A549 (cell line): ENCODE data around the gene PRRG3. TPM values are rescaled to one million over a fixed set of nuclear protein-coding genes. Genes with fewer than 3 reads are reported as not detected.

Source experiments
- ATAC-seq, 2 experiments: fragments of 200-7000 bp in 1 of 2; fragments of >200 bp in 1 of 2; cut with Nextera tagmentation in 1 of 2; cut with Tn5 transposase in 1 of 2; 3 replicates each; pipeline versions ENCODE4 v1.8.0 to v1.9.1; 2018 to 2020; ENCODE audit warnings: mild to moderate bottlenecking in 1 of 2, moderate library complexity in 1 of 2
- CTCF ChIA-PET: fragments of 300-600 bp; sonication (Branson Sonifier 250); formaldehyde crosslinking; extraction: SDS; loops from one replicate; lab custom pipeline; 2021; ENCODE audit warnings: antibody characterized with exemption, inconsistent platforms; lab: Yijun Ruan, JAX
- POLR2A ChIA-PET: fragments of 350-600 bp; formaldehyde crosslinking; extraction: SDS; loops from one replicate; lab custom pipeline; 2021; ENCODE audit warnings: antibody characterized with exemption, inconsistent platforms; lab: Yijun Ruan, JAX
- DNase-seq, 2 experiments: peaks; one replicate each; pipeline versions ENCODE4 v3.0.0 to v3.0.0-alpha.2; 2011 to 2016; ENCODE audit warnings: low read depth in 1 of 2, low spot score in 1 of 2
- FAIRE-seq: peaks from 2 replicates; lab custom pipeline; 2011; peaks lifted over from hg19 to GRCh38; lab: Jason Lieb, UNC
- H3K27ac ChIP-seq, 2 experiments: fragments of >200 bp; sonication (Bioruptor Twin); formaldehyde crosslinking; 3 replicates each; pipeline ENCODE4 v1.5.1; 2016 to 2017
- H3K4me1 ChIP-seq: fragments of >200 bp; sonication (Bioruptor Twin); formaldehyde crosslinking; 3 replicates; pipeline ENCODE4 v1.6.1; 2016
- H3K4me2 ChIP-seq: fragments of >200 bp; sonication (Bioruptor Twin); formaldehyde crosslinking; 3 replicates; pipeline ENCODE4 v1.6.1; 2016
- H3K4me3 ChIP-seq: fragments of >200 bp; sonication (Bioruptor Twin); formaldehyde crosslinking; 3 replicates; pipeline ENCODE4 v1.5.1; 2016
- H3K9me3 ChIP-seq: fragments of >200 bp; sonication (Bioruptor Twin); formaldehyde crosslinking; 3 replicates; pipeline ENCODE4 v1.6.1; 2016
- CBX2 ChIP-seq: fragments of 200-600 bp; sonication (generic); IDR thresholded peaks from 2 replicates; pipeline ENCODE4 v1.6.1; 2016; ENCODE audit warnings: low read depth, mild to moderate bottlenecking, borderline replicate concordance
- CTCF ChIP-seq: fragments of >200 bp; sonication (Bioruptor Twin); formaldehyde crosslinking; IDR thresholded peaks from 3 replicates; pipeline ENCODE4 v1.5.1; 2016
- EP300 ChIP-seq, 2 experiments: fragments of >200 bp; sonication (Bioruptor Twin); formaldehyde crosslinking; IDR thresholded peaks; 2 replicates in 1 of 2; 3 replicates in 1 of 2; pipeline ENCODE4 v1.6.1; 2016 to 2017
- ESRRA ChIP-seq: fragments of 150-350 bp; IDR thresholded peaks from 2 replicates; pipeline ENCODE4 v1.6.1; 2014; ENCODE audit warnings: mild to moderate bottlenecking, low read length, borderline replicate concordance
- HDAC2 ChIP-seq: fragments of 200-600 bp; sonication (generic); IDR thresholded peaks from 2 replicates; pipeline ENCODE4 v1.6.1; 2016
- HMGXB4 ChIP-seq: fragments of 250-450 bp; sonication (Bioruptor Pico); IDR thresholded peaks from 2 replicates; pipeline ENCODE4 v1.5.0; 2021; ENCODE audit warnings: mild to moderate bottlenecking, moderate library complexity, borderline replicate concordance
- HOXA7 ChIP-seq: fragments of 250-450 bp; sonication (Bioruptor Pico); IDR thresholded peaks from 2 replicates; pipeline ENCODE4 v1.5.0; 2020; ENCODE audit warnings: mild to moderate bottlenecking, moderate library complexity
- MAZ ChIP-seq: fragments of 150-350 bp; IDR thresholded peaks from 2 replicates; pipeline ENCODE4 v1.6.1; 2014; ENCODE audit warnings: antibody characterized with exemption, low read depth, low read length, borderline replicate concordance
- MYC ChIP-seq: IDR thresholded peaks from 2 replicates; pipeline ENCODE4 v1.6.1; 2012; ENCODE audit warnings: mild to moderate bottlenecking, inconsistent platforms, low read length, improper control_type of control experiment, borderline replicate concordance
- NFE2L2 ChIP-seq: fragments of 150-350 bp; conservative IDR thresholded peaks from 2 replicates; pipeline ENCODE4 v1.6.1; 2014; ENCODE audit warnings: low read length
- NR3C1 ChIP-seq: fragments of >200 bp; sonication (Bioruptor Twin); formaldehyde crosslinking; IDR thresholded peaks from 3 replicates; pipeline ENCODE4 v1.6.1; 2017
- POLR2A ChIP-seq: IDR thresholded peaks from 2 replicates; pipeline ENCODE4 v1.6.1; 2012; ENCODE audit warnings: mild to moderate bottlenecking, low read length
- RFX5 ChIP-seq: fragments of 450-650 bp; IDR thresholded peaks from 2 replicates; pipeline ENCODE4 v1.7.1; 2014; ENCODE audit warnings: antibody characterized with exemption, mild to moderate bottlenecking, moderate library complexity
- SREBF2 ChIP-seq: fragments of 450-650 bp; IDR thresholded peaks from 2 replicates; pipeline ENCODE4 v1.6.1; 2014; ENCODE audit warnings: mild to moderate bottlenecking, moderate library complexity
- TFCP2L1 ChIP-seq: fragments of 250-450 bp; sonication (Bioruptor Pico); IDR thresholded peaks from 2 replicates; pipeline ENCODE4 v1.5.0; 2021; ENCODE audit warnings: mild to moderate bottlenecking
- ZNF302 ChIP-seq: fragments of 250-450 bp; sonication (Bioruptor Pico); IDR thresholded peaks from 2 replicates; pipeline ENCODE4 v1.9.0; 2021; ENCODE audit warnings: inconsistent platforms, mild to moderate bottlenecking, moderate library complexity
- WGBS: methylation state at CpG from one replicate; pipeline ENCODE4 v1.1.6; 2017; ENCODE audit errors: missing lambda C conversion rate; 5-methylcytosine and 5-hydroxymethylcytosine counted together
- polyA plus RNA-seq, 4 experiments: library from polyadenylated mRNA; depleted of rRNA in 3 of 4; stranded (reverse); fragments of >200 nt; fragmentation: RNase III in 1 of 4; extraction: RNeasy Plus Mini Kit Qiagen cat#74134 plus additional on column Dnase treatment in 1 of 4; gene quantifications; 2 replicates in 3 of 4; 3 replicates in 1 of 4; pipeline ENCODE4 v1.2.3, GENCODE V29; 2011 to 2017
- TF ChIP-seq, protein P1 (sequence below): IDR thresholded peaks from 2 replicates; pipeline ENCODE4 v1.6.1; 2012

The PRRG3 gene
- polyA plus RNA-seq, 2 of the 4 experiments (the other 2 are of a cell fraction), result not detected

GRCh38 chrX:151734446-151734845, 39.2 kb downstream of the PRRG3 start, which contains the start of gene CNGA2:
Gene CNGA2, plus strand, starts transcription at chrX:151734746. Its CDS starts 3,738 bp downstream, at chrX:151738484.
- FAIRE-seq (peak; percentile 18), DNase-seq (no peak)
- WGBS, result under 1% methylated on average over 4 of the region's 4 CpGs

DNA sequence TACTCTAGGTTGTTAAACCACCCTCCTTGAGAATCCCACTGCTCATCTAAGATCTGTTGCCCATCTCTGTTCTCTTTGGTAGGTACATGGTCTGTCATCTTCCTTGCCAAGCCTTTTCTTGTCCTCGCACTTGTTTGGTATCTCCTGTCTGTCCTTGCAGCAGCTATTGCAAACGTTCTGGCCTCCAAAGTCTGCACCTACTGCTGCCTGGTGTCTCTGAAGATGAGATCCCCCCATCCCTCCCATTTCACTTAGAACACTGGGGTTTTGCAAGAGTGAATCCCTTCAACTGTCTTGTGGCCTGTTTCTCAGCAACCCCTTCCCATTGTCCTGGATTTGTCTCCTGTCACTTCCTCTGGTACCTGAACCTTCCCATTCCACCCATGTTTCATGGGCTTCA, 40.0 kb downstream of the PRRG3 start:
- Histone ChIP-seq H3K27ac (no peak overlapping the region), H3K9me3 (no peaks in the 10 kb centered on the region), H3K4me1 (no peaks in the 10 kb centered on the region), H3K4me2 (no peak overlapping the region)
- CTCF ChIA-PET, result interaction anchor here (1.8 to 4.1 kb wide), 2 partner anchors 16 to 18 kb away, joined by 6 to 14 read pairs; no protein-coding TSS in a partner anchor
- ATAC-seq (no peak), FAIRE-seq (no peak)
- WGBS, result 18% methylated on average over 2 of the region's 2 CpGs
- TF ChIP-seq EP300 (IDR thresholded peaks at IDR 0.05), result no peak
- no peak for TF ChIP-seq HDAC2
- TF ChIP-seq MYC, result no peak
- TF ChIP-seq HMGXB4 (CRISPR knock-in tag), result no peak
- TF ChIP-seq SREBF2, result no peak
- no peak for TF ChIP-seq NFE2L2
- no peak for TF ChIP-seq HOXA7 (CRISPR knock-in tag)
- no peak for TF ChIP-seq ESRRA
- TF ChIP-seq, protein P1, sequence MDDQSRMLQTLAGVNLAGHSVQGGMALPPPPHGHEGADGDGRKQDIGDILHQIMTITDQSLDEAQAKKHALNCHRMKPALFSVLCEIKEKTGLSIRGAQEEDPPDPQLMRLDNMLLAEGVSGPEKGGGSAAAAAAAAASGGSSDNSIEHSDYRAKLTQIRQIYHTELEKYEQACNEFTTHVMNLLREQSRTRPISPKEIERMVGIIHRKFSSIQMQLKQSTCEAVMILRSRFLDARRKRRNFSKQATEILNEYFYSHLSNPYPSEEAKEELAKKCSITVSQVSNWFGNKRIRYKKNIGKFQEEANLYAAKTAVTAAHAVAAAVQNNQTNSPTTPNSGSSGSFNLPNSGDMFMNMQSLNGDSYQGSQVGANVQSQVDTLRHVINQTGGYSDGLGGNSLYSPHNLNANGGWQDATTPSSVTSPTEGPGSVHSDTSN, result no peak
- no peak for TF ChIP-seq POLR2A
- TF ChIP-seq CBX2, result no peak
- TF ChIP-seq RFX5, result no peak
- TF ChIP-seq TFCP2L1 (CRISPR knock-in tag), result no peak
- no peak for TF ChIP-seq CTCF
- TF ChIP-seq ZNF302 (CRISPR knock-in tag), result no peak
- TF ChIP-seq, all 56 proteins: peak for 0
- no peak overlapping the region for H3K4me3 ChIP-seq
- no peak for DNase-seq
- POLR2A ChIA-PET, result no interaction called here

More at GRCh38 chrX:151734446-151734845, 39.2 kb downstream of the PRRG3 start, which contains the start of gene CNGA2:
- TF ChIP-seq NR3C1, result no peak
- no peak for TF ChIP-seq MAZ
- no peak for TF ChIP-seq CTCF
- CTCF ChIA-PET, result no interaction called here
- POLR2A ChIA-PET, result no interaction called here
- H3K4me1 ChIP-seq, result no peaks in the 10 kb centered on the region
- no peak within 1 kb of the TSS for H3K4me3 ChIP-seq
- no peaks in the 10 kb centered on the region for H3K9me3 ChIP-seq
- no peak for ATAC-seq
- no peak within 1 kb of the TSS for H3K4me2 ChIP-seq
- no peak within 1 kb of the TSS for H3K27ac ChIP-seq
